Astrocyte of the spinal cord (primary cell): ENCODE results near the gene SEMA3B.
A peak's percentile ranks its signal among the peaks of the same experiment; 100 is the strongest.

Experiments used
- DNase-seq: peaks from one replicate; pipeline ENCODE4 v3.0.0; 2011; ENCODE audit warnings: low read depth, low spot score
- H3K4me3 ChIP-seq: 2 replicates; pipeline ENCODE4 v1.5.1; 2011; ENCODE audit warnings: low read depth, mild to moderate bottlenecking, low read length, moderate library complexity
- CTCF ChIP-seq: IDR thresholded peaks from 2 replicates; pipeline ENCODE4 v1.5.1; 2012; ENCODE audit warnings: low read depth, mild to moderate bottlenecking, low read length, inconsistent platforms
- in situ Hi-C: cut with HindIII; loops from 2 replicates; pipeline ENCODE4 v1.10.0; 2017; ENCODE audit warnings: low sequenced_read_pairs

Gene SEMA3B

GRCh38 chr3:50249457-50249856, 19.5 kb upstream of the SEMA3B start:
- TF ChIP-seq CTCF: no peak
- H3K4me3 ChIP-seq: no peak overlapping the region
- DNase-seq: no peak
- in situ Hi-C loops: no loop called here

- TF ChIP-seq CTCF: no peak
- no peak overlapping the region for H3K4me3 ChIP-seq
- DNase-seq: no peak
- in situ Hi-C loops: no loop called here
These were observed 18.4 kb upstream of the SEMA3B start for GRCh38 chr3:50250514-50250913.

GRCh38 chr3:50251220-50251619, 17.7 kb upstream of the SEMA3B start:
- H3K4me3 ChIP-seq: no peak overlapping the region
- in situ Hi-C loops: no loop called here
- peak; percentile 89 for DNase-seq
- TF ChIP-seq CTCF: no peak

- no peak overlapping the region for H3K4me3 ChIP-seq
These were observed 14.2 kb upstream of the SEMA3B start for GRCh38 chr3:50254577-50255250.

GRCh38 chr3:50255251-50255615, 13.7 kb upstream of the SEMA3B start:
- in situ Hi-C loops: no loop called here
- TF ChIP-seq CTCF: no peak
- H3K4me3 ChIP-seq: no peak overlapping the region
- no peak for DNase-seq

More at GRCh38 chr3:50254577-50255250, 14.2 kb upstream of the SEMA3B start:
- TF ChIP-seq CTCF: no peak
- in situ Hi-C loops: no loop called here
- peak; percentile 48 for DNase-seq

- peak; percentile 50 for DNase-seq
- in situ Hi-C loops: no loop called here
- peak; percentile 70 for TF ChIP-seq CTCF
- H3K4me3 ChIP-seq: no peak overlapping the region
These were observed 11.7 kb upstream of the SEMA3B start for GRCh38 chr3:50256978-50257890.
